NCI-H2107 (cell line): ENCODE results near the gene ATP6V1G2.

Source experiments
- DNase-seq: peaks from one replicate; lab custom pipeline; 2025; lab: John Stamatoyannopoulos, UW

The ATP6V1G2 gene

GRCh38 chr6:31547727-31548543 is 1.5 kb upstream of the ATP6V1G2 start:
- no peak for DNase-seq

- DNase-seq, result peak; percentile 75
Measured at GRCh38 chr6:31546958-31547726, 734 bp upstream of the ATP6V1G2 start, which contains the start of gene NFKBIL1. TSS of gene NFKBIL1 (plus strand) at chr6:31547608. CDS start at chr6:31547695, 87 bp downstream.

- DNase-seq, result no peak
Measured at GRCh38 chr6:31545291-31545690, 1.1 kb downstream of the ATP6V1G2 start.

GRCh38 chr6:31544676-31545075 is 1.7 kb downstream of the ATP6V1G2 start:
- DNase-seq, result no peak

DNA sequence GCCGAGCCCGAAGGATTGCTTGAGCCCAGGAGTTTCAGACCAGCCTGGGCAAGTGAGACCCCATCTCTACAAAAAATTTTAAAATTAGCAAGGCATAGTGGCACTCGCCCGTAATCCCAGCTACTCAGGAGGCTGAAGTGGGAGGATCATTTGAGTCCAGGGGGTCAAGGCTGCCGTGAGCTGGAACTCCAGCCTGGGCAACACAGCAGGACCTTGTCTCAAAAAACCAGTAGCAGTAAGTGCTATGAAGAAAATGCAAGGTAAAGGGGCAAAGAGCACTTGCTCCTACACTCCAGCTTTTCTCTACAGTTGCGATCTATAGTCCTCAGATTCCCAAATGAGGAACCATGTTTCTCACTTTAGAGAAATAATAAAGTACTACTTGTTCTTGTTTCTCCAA is 2.8 kb downstream of the ATP6V1G2 start:
- DNase-seq, result no peak

GRCh38 chr6:31541658-31542521 is 4.5 kb downstream of the ATP6V1G2 start, which contains the start of gene DDX39B:
TSS of gene DDX39B (minus strand) at chr6:31542003. CDS start at chr6:31540532, 1,471 bp downstream.
- peak; percentile 83 for DNase-seq

DNA sequence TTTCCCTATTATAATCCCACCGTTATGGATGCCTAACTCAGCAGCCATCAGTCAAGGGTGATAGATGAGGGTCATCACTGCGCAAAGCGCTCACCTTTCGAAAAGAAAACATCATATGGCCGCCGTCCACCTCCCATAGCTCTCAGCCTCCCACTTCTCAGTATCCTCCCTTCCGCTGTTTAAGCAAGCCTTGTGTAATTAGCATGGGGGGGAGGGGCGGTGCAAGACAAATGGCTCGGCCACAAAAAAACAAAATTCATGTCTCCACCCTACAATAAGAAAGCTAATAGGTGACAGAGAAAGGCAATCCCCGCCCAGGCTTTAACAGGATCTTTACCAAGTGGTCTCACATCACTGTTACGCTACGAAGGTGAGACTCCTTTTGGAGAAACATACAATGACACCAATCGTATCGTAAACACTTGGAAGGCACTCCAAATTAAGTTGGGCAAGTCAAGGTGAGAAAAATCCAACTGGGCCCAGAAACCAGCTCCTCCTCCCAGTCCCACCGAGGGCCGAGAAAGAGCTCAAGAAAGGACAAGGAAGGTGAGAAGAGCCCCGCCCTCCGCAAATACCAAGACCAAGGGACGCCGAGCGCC is 5.2 kb downstream of the ATP6V1G2 start:
- DNase-seq, result no peak

DNA sequence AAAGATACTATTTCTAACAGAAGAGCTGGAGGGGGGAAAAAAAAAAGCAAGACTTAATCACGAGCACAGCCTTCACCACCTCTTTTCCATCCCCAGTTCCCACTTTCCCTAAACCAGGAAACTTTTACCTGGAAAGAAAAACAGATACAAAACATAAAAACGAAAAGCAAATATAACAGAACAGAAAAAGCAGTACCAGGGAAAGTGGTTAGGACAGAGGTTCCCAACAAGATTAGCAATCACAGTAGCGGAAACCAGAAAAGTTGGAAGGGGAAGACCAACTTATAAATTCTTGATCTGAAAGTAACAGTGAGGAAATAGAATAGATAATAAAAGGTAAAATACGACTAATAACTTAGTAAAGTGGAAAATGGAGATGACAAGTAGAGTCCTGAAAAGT is 5.8 kb downstream of the ATP6V1G2 start:
- no peak for DNase-seq

GRCh38 chr6:31538805-31539400 is 7.5 kb downstream of the ATP6V1G2 start:
- no peak for DNase-seq

GRCh38 chr6:31535538-31536324 is 10.7 kb downstream of the ATP6V1G2 start:
- no peak for DNase-seq

DNA sequence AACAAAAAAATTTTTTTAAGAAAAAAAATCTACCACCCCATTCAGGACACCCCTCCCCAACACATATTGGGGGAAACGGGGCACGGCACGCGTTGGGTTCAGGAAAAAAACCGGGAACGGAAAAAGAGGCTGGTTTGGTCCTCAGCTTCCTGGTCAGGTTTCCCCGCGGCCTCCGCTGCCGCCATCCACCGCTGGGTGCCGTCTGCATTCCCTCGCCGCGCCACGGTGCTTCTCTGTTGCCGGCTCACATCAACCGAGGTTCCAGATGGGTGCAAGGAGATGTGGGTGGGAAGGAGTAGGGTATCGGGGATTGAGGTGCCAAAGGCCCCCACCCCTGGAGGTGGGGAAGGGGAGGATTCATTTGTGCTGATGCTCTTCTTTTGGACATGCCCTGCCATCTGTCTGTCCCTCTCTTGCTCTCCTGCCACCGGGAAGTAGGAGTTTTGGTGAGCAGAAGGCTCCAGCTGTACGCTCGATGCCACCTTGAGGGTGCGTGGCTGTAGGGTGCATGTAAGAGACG is 11.8 kb downstream of the ATP6V1G2 start:
- DNase-seq, result no peak

- no peak for DNase-seq
Measured at GRCh38 chr6:31534011-31534410, 12.4 kb downstream of the ATP6V1G2 start.

- DNase-seq, result no peak
Measured at GRCh38 chr6:31533455-31533841, 13.0 kb downstream of the ATP6V1G2 start.

GRCh38 chr6:31532644-31533454 is 13.6 kb downstream of the ATP6V1G2 start:
- no peak for DNase-seq

DNA sequence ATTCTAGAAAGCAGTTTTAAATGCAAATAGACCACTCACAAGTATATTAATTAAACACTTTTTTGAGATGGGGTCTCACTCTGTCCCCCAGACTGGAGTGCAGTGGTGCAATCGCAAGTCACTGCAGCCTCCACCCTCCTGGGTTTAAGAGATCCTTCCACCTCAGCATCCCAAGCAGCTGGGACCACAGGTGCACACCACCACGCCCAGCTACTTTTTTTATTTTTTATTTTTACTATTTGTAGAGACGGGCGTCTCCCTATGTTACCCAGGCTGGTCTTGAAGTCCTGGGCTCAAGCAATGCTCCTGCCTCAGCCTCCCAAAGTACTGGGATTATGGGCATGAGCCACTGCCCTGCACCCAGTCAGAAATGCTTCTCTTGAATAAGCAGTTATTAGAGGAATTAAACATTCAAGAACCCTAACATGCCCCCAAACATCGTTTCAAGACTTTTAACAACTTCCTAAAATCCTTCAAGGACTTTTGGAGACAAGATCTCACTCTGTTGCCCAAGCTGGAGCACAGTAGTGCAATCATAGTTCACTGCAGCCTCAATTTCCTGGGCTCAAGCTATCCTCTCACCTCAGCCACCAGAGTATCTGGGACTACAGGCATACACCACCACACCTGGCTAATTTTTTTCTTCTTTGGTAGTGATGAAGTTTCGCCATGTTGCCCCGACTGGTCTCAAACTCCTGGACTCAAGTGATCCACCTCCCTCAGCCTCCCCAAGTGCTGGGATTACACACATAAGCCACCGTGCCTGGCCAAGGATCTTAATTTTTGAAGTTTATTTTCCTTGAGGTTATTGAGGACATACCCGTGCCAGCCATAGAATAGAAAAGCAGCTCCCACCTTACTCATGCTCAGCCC is 14.4 kb downstream of the ATP6V1G2 start:
- DNase-seq, result no peak

GRCh38 chr6:31531162-31531561 is 15.2 kb downstream of the ATP6V1G2 start:
- DNase-seq, result no peak

GRCh38 chr6:31530659-31531058 is 15.7 kb downstream of the ATP6V1G2 start:
- DNase-seq, result no peak
